RKO (cell line): ENCODE data around the gene TMEM169.

Experiments
- DNase-seq: peaks from one replicate; pipeline ENCODE4 v3.0.0-alpha.2; 2016; ENCODE audit warnings: low spot score

Gene TMEM169

GRCh38 chr2:216081487-216082116 lies at the start of gene TMEM169, which contains the start of gene PECR:
Gene TMEM169, plus strand, starts transcription at chr2:216081919. Its CDS starts 14,045 bp downstream, at chr2:216095964.
Gene PECR, minus strand, starts transcription at chr2:216081809. Its CDS starts 68 bp downstream, at chr2:216081741.
- DNase-seq: peak; percentile 71

- peak; percentile 71 for DNase-seq
Measured at GRCh38 chr2:216031960-216032689, 49.6 kb upstream of the TMEM169 start.

- DNase-seq: no peak
Measured at GRCh38 chr2:216033403-216033802, 48.3 kb upstream of the TMEM169 start.

GRCh38 chr2:216034065-216034464 lies 47.7 kb upstream of the TMEM169 start:
- peak; percentile 60 for DNase-seq

- DNase-seq: no peak
Measured at GRCh38 chr2:216039918-216040317, 41.8 kb upstream of the TMEM169 start.

GRCh38 chr2:216041438-216041837 lies 40.3 kb upstream of the TMEM169 start:
- no peak for DNase-seq

GRCh38 chr2:216043949-216044348 lies 37.8 kb upstream of the TMEM169 start:
- no peak for DNase-seq

GRCh38 chr2:216044883-216045486 lies 36.7 kb upstream of the TMEM169 start:
- DNase-seq: no peak

- no peak for DNase-seq
Measured at GRCh38 chr2:216047397-216047796, 34.3 kb upstream of the TMEM169 start.

- DNase-seq: no peak
Measured at GRCh38 chr2:216049452-216049851, 32.3 kb upstream of the TMEM169 start.

- DNase-seq: no peak
Measured at GRCh38 chr2:216051350-216051749, 30.4 kb upstream of the TMEM169 start.

GRCh38 chr2:216052420-216052819 lies 29.3 kb upstream of the TMEM169 start:
- no peak for DNase-seq

- no peak for DNase-seq
Measured at GRCh38 chr2:216055680-216056079, 26.0 kb upstream of the TMEM169 start.

GRCh38 chr2:216056739-216057138 lies 25.0 kb upstream of the TMEM169 start:
- no peak for DNase-seq

GRCh38 chr2:216057688-216058193 lies 24.0 kb upstream of the TMEM169 start:
- DNase-seq: no peak

GRCh38 chr2:216059233-216059834 lies 22.4 kb upstream of the TMEM169 start:
- peak; percentile 23 for DNase-seq

- DNase-seq: no peak
Measured at GRCh38 chr2:216064014-216064630, 17.6 kb upstream of the TMEM169 start.

GRCh38 chr2:216064665-216065064 lies 17.1 kb upstream of the TMEM169 start:
- no peak for DNase-seq

- DNase-seq: no peak
Measured at GRCh38 chr2:216066230-216066629, 15.5 kb upstream of the TMEM169 start.

- DNase-seq: no peak
Measured at GRCh38 chr2:216069028-216069427, 12.7 kb upstream of the TMEM169 start.

GRCh38 chr2:216070195-216070594 lies 11.5 kb upstream of the TMEM169 start:
- DNase-seq: no peak
